ENCODE results near the gene SPI1.

SPI1 gene

DNA sequence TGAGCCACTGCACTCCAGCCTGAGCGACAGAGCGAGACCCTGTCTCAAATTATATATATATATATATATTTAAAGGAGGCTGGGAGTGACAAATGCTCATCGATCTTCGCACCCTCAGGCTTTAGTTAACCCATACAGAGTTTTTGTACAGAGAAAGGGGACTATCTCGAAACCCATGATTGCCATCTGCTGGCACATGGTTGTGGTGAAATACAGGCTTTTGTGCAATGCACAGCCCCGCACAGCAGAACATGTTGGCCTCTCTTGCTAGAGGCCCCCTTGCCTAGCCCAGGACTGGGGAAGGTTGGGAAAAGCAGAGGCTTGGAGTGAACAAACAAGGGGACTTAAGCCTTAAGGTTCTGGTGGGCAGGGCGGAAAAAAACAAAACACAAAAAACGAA is 29.5 kb downstream of the SPI1 start:
- Histone ChIP-seq H3K36me3 (no peaks in the 10 kb centered on the region), H3K4me1 (no peaks in the 10 kb centered on the region), H3K27me3 (no peaks in the 10 kb centered on the region), H3K27ac (no peak overlapping the region), H3K9me3 (no peaks in the 10 kb centered on the region), H3K4me3 (no peak overlapping the region)
- intact Hi-C loops (cut with DNase I; ENCODE audit: low total_unique reads): no loop called here
- no peak for DNase-seq
- TF ChIP-seq, protein P1, sequence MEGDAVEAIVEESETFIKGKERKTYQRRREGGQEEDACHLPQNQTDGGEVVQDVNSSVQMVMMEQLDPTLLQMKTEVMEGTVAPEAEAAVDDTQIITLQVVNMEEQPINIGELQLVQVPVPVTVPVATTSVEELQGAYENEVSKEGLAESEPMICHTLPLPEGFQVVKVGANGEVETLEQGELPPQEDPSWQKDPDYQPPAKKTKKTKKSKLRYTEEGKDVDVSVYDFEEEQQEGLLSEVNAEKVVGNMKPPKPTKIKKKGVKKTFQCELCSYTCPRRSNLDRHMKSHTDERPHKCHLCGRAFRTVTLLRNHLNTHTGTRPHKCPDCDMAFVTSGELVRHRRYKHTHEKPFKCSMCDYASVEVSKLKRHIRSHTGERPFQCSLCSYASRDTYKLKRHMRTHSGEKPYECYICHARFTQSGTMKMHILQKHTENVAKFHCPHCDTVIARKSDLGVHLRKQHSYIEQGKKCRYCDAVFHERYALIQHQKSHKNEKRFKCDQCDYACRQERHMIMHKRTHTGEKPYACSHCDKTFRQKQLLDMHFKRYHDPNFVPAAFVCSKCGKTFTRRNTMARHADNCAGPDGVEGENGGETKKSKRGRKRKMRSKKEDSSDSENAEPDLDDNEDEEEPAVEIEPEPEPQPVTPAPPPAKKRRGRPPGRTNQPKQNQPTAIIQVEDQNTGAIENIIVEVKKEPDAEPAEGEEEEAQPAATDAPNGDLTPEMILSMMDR (IDR thresholded peaks at IDR 0.05): no peak

DNA sequence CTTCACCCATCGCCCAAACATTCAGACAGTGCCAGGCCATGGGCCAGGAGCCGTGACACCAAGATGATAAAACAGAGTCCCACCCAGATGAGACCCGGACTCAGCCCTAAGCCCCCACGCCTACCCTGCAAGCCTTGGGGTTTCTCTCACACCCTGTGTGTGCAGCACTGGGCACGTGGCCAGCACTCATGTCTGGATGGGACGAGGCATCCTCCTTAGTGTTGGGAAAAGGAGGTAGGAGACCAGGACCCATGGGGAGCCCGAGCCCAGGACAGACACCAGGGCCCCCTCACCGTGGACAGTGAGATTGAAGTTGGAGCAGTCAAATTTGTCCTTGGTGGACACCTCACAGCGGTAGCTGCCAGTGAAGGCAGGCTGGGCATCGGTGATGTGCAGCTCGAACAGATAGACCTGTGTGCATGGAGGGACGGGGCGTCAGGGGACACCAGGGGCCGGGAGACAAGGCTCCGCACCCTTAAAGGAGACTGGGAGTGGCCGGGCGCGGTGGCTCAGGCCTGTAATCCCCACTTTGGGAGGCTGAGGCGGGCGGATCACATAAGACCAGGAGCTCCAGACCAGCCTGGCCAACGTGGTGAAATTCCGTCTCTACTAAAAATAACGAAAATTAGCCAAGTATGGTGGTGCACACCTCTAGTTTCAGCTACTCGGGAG is 30.1 kb downstream of the SPI1 start:
- no peaks in the 10 kb centered on the region for H3K36me3 ChIP-seq
- intact Hi-C loops (cut with DNase I; ENCODE audit: low total_unique reads): no loop called here
- H3K9me3 ChIP-seq: no peaks in the 10 kb centered on the region
- H3K27ac ChIP-seq: no peak overlapping the region
- no peak for DNase-seq
- H3K4me1 ChIP-seq: no peaks in the 10 kb centered on the region
- no peak overlapping the region for H3K4me3 ChIP-seq
- H3K27me3 ChIP-seq: no peaks in the 10 kb centered on the region
- TF ChIP-seq, protein P1 (IDR thresholded peaks at IDR 0.05): no peak

GRCh38 chr11:47347137-47347536 is 31.2 kb downstream of the SPI1 start:
- no peaks in the 10 kb centered on the region for H3K27me3 ChIP-seq
- TF ChIP-seq, protein P1 (IDR thresholded peaks at IDR 0.05): no peak
- no peaks in the 10 kb centered on the region for H3K36me3 ChIP-seq
- no peaks in the 10 kb centered on the region for H3K9me3 ChIP-seq
- intact Hi-C loops (cut with DNase I; ENCODE audit: low total_unique reads): no loop called here
- no peak for DNase-seq
- H3K4me1 ChIP-seq: no peaks in the 10 kb centered on the region
- H3K4me3 ChIP-seq: no peak overlapping the region
- H3K27ac ChIP-seq: no peak overlapping the region

GRCh38 chr11:47345890-47346563 is 32.3 kb downstream of the SPI1 start:
- no peak overlapping the region for H3K4me3 ChIP-seq
- TF ChIP-seq, protein P1 (IDR thresholded peaks at IDR 0.05): no peak
- H3K27me3 ChIP-seq: no peaks in the 10 kb centered on the region
- H3K9me3 ChIP-seq: no peaks in the 10 kb centered on the region
- H3K36me3 ChIP-seq: no peaks in the 10 kb centered on the region
- no peak overlapping the region for H3K27ac ChIP-seq
- no peak for DNase-seq
- intact Hi-C loops (cut with DNase I; ENCODE audit: low total_unique reads): no loop called here
- H3K4me1 ChIP-seq: no peaks in the 10 kb centered on the region

- H3K27ac ChIP-seq: no peak overlapping the region
- TF ChIP-seq, protein P1 (IDR thresholded peaks at IDR 0.05): no peak
- DNase-seq: no peak
- no peak overlapping the region for H3K4me3 ChIP-seq
- H3K4me1 ChIP-seq: no peaks in the 10 kb centered on the region
- H3K36me3 ChIP-seq: no peaks in the 10 kb centered on the region
- intact Hi-C loops (cut with DNase I; ENCODE audit: low total_unique reads): no loop called here
- no peaks in the 10 kb centered on the region for H3K9me3 ChIP-seq
- H3K27me3 ChIP-seq: no peaks in the 10 kb centered on the region
These were observed 35.5 kb downstream of the SPI1 start for GRCh38 chr11:47342854-47343253.

Measured in tibial artery (tissue), 4 donors.